Ishikawa (cell line): Measurements from ENCODE around the gene TIAM1.

Experiments used
- CEBPB ChIP-seq: IDR thresholded peaks from 2 replicates; pipeline ENCODE4 v1.6.1; 2012
- CREB1 ChIP-seq: IDR thresholded peaks from 2 replicates; pipeline ENCODE4 v1.6.1; 2012; ENCODE audit warnings: low read depth
- EGR1 ChIP-seq: IDR thresholded peaks from 2 replicates; pipeline ENCODE4 v1.6.1; 2012
- EP300 ChIP-seq: IDR thresholded peaks from 2 replicates; pipeline ENCODE4 v1.6.1; 2012; ENCODE audit warnings: borderline replicate concordance
- FOXM1 ChIP-seq: IDR thresholded peaks from 2 replicates; pipeline ENCODE4 v1.6.1; 2012; ENCODE audit warnings: low read depth, borderline replicate concordance
- NFIC ChIP-seq: IDR thresholded peaks from 2 replicates; pipeline ENCODE4 v1.6.1; 2012
- RAD21 ChIP-seq: IDR thresholded peaks from 2 replicates; pipeline ENCODE4 v1.6.1; 2012; ENCODE audit warnings: low read depth
- TAF1 ChIP-seq: IDR thresholded peaks from 2 replicates; pipeline ENCODE4 v1.6.1; 2012; ENCODE audit warnings: low read depth, mild to moderate bottlenecking
- TCF12 ChIP-seq: IDR thresholded peaks from 2 replicates; pipeline ENCODE4 v1.6.1; 2012; ENCODE audit warnings: low read depth
- TEAD4 ChIP-seq: IDR thresholded peaks from 2 replicates; pipeline ENCODE4 v1.6.1; 2012
- YY1 ChIP-seq: IDR thresholded peaks from 2 replicates; pipeline ENCODE4 v1.6.1; 2012; ENCODE audit warnings: low read depth
- ZBTB7A ChIP-seq: IDR thresholded peaks from 2 replicates; pipeline ENCODE4 v1.6.1; 2012; ENCODE audit warnings: low read depth
- TF ChIP-seq, protein P1 (sequence below): IDR thresholded peaks from 2 replicates; pipeline ENCODE4 v1.6.1; 2012; ENCODE audit warnings: low read depth, mild to moderate bottlenecking
- TF ChIP-seq, protein P2 (sequence below): IDR thresholded peaks from 2 replicates; pipeline ENCODE4 v1.6.1; 2012
- TF ChIP-seq, protein P3 (sequence below): IDR thresholded peaks from 2 replicates; pipeline ENCODE4 v1.6.1; 2012

The TIAM1 gene

DNA sequence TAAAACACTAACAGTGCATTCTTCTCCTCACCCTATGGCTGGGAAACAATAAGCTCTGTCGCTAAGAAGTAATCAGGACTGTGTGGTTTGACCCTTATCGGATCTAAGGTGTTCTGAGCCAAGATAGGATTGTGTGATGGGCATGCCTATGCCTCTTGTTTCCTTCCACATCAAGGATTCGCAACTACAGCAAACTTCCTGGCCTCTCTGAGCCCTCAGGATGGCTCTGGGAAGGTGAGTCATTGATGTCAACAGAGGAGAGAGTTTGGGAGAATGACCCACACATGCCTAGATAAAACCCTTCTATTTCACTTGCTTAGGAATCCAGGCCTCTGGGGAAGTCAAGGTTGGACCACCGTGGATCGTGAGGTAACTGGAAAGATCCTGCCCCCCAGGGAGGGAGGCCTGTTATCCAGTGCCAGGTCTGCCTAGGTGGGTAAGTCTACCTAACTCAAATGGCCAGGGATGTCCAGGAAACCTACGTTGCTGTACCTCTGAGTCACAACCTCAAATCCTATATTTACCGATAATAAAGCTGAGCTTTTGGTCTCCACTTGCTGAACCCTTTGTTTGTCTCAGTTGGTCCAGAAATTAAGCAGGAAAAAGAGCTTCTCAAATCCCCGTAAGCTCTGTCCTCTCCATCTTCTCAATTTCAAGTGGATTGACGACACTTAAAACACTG lies 27.4 kb downstream of the TIAM1 start:
- TF ChIP-seq TAF1: no peak
- no peak for TF ChIP-seq EP300
- TF ChIP-seq ZBTB7A: no peak
- TF ChIP-seq TEAD4: no peak
- no peak for TF ChIP-seq YY1
- TF ChIP-seq, protein P1, sequence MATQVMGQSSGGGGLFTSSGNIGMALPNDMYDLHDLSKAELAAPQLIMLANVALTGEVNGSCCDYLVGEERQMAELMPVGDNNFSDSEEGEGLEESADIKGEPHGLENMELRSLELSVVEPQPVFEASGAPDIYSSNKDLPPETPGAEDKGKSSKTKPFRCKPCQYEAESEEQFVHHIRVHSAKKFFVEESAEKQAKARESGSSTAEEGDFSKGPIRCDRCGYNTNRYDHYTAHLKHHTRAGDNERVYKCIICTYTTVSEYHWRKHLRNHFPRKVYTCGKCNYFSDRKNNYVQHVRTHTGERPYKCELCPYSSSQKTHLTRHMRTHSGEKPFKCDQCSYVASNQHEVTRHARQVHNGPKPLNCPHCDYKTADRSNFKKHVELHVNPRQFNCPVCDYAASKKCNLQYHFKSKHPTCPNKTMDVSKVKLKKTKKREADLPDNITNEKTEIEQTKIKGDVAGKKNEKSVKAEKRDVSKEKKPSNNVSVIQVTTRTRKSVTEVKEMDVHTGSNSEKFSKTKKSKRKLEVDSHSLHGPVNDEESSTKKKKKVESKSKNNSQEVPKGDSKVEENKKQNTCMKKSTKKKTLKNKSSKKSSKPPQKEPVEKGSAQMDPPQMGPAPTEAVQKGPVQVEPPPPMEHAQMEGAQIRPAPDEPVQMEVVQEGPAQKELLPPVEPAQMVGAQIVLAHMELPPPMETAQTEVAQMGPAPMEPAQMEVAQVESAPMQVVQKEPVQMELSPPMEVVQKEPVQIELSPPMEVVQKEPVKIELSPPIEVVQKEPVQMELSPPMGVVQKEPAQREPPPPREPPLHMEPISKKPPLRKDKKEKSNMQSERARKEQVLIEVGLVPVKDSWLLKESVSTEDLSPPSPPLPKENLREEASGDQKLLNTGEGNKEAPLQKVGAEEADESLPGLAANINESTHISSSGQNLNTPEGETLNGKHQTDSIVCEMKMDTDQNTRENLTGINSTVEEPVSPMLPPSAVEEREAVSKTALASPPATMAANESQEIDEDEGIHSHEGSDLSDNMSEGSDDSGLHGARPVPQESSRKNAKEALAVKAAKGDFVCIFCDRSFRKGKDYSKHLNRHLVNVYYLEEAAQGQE: no peak
- no peak for TF ChIP-seq FOXM1
- no peak for TF ChIP-seq TCF12
- TF ChIP-seq, protein P2, sequence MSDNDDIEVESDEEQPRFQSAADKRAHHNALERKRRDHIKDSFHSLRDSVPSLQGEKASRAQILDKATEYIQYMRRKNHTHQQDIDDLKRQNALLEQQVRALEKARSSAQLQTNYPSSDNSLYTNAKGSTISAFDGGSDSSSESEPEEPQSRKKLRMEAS: no peak
- no peak for TF ChIP-seq NFIC
- no peak for TF ChIP-seq CREB1
- no peak for TF ChIP-seq RAD21
- no peak for TF ChIP-seq CEBPB
- TF ChIP-seq, protein P3, sequence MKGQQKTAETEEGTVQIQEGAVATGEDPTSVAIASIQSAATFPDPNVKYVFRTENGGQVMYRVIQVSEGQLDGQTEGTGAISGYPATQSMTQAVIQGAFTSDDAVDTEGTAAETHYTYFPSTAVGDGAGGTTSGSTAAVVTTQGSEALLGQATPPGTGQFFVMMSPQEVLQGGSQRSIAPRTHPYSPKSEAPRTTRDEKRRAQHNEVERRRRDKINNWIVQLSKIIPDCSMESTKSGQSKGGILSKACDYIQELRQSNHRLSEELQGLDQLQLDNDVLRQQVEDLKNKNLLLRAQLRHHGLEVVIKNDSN: no peak
- TF ChIP-seq EGR1: no peak

DNA sequence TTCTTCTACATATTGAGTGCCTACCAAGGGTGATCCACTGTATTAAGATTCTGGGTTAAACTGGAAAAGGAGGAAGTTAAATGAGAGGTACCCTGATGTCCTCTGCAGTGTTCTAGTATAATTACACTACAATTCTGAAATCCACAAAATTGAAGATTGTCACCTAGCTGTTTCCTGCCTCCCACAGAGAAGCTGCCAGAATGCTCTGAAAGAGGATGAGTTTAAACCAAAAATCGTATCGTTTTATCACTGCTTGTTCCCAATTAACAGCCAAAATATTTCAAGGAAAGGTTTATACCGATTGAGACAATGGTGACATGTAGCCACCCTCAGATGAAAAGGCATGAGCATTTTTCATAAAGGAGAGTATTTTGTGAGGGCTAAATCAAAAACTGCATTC lies 28.0 kb downstream of the TIAM1 start:
- TF ChIP-seq CREB1 (no peak), YY1 (no peak), TEAD4 (no peak), RAD21 (no peak), ZBTB7A (no peak), NFIC (no peak), TAF1 (no peak), CEBPB (no peak), FOXM1 (no peak), TCF12 (no peak), EP300 (no peak), EGR1 (no peak)
- TF ChIP-seq, protein P2: no peak
- TF ChIP-seq, protein P3: no peak
- TF ChIP-seq, protein P1: no peak

DNA sequence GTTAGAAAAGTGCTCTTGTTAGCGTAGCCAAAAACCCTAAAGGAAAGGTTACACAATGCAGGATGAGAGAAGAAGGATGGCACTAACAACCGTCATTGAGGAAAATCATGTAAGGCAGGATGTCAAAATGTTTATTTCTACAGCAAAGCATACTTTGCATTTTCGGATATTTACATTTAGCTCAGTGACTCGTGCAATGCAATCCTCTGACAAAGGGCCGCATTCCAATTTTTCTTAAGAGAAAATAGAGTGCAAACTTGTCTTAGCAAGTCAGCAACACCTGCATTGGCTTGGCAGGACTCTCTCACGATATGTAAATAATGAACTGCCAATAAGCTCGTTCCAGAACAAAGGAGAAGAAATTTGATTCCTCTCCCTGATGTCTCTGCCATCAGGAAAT lies 33.3 kb downstream of the TIAM1 start:
- TF ChIP-seq EGR1 (no peak), ZBTB7A (no peak), RAD21 (no peak), CEBPB (no peak), EP300 (no peak), CREB1 (no peak), YY1 (no peak), TCF12 (no peak), TEAD4 (no peak), TAF1 (no peak), FOXM1 (no peak), NFIC (no peak)
- TF ChIP-seq, protein P1: no peak
- TF ChIP-seq, protein P2: no peak
- TF ChIP-seq, protein P3: no peak

DNA sequence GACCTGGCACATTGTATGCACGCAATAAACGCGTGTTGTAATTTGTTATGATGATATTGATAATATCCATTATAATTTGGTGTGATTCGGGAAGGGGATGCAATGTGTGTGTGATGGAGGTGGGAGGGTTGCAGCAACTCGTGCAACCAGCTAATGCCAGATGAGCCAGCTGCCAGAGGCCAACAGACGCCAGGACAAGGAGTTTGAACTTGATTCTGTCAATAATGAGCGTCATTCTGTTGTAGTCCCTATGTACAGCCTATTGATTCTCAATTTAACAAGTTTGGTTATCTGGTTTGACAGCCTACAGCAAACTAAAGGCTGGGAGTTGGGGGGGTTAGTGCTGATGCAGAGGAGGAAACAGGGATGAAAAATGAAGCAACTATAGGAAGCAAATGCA lies 35.5 kb downstream of the TIAM1 start:
- TF ChIP-seq YY1: no peak
- TF ChIP-seq TCF12: no peak
- no peak for TF ChIP-seq EP300
- no peak for TF ChIP-seq NFIC
